ENCODE measurements around the gene UBQLN1.

GRCh38 chr9:83721509-83721908 lies 13.8 kb upstream of the UBQLN1 start:
- TF ChIP-seq CTCF (conservative IDR thresholded peaks at IDR 0.05 in 1 of 2, IDR thresholded peaks at IDR 0.05 in 1 of 2; ENCODE audit: extremely low read depth in 1 of 2, insufficient read depth in 1 of 2, low read depth in 1 of 2, low read length in 2 of 2) (no peak), EZH2 (IDR thresholded peaks at IDR 0.05; ENCODE audit: borderline replicate concordance, low read length) (no peak)
